H9 (cell line): ENCODE measurements around the gene WDR7. TPM values are rescaled to one million over a fixed set of nuclear protein-coding genes. Genes with fewer than 3 reads are reported as not detected.

Experiments used
- DNase-seq: peaks from one replicate; pipeline ENCODE4 v3.0.0-alpha.2; 2017
- H2AFZ ChIP-seq: one replicate; pipeline ENCODE4 v1.6.1; 2013; ENCODE audit warnings: mild to moderate bottlenecking, low read length, control low read depth, moderate library complexity
- H2AK5ac ChIP-seq: 2 replicates; pipeline ENCODE4 v1.6.1; 2013; ENCODE audit warnings: low read length, control low read depth, mixed read lengths; ENCODE audit not compliant: insufficient read length
- H2BK120ac ChIP-seq: one replicate; pipeline ENCODE4 v1.6.1; 2013; ENCODE audit warnings: low read depth, mild to moderate bottlenecking, low read length, control low read depth, inconsistent platforms; ENCODE audit not compliant: poor library complexity, severe bottlenecking
- H2BK12ac ChIP-seq: 2 replicates; pipeline ENCODE4 v1.6.1; 2013; ENCODE audit warnings: low read length, control low read depth, mixed read lengths, low read depth; ENCODE audit not compliant: insufficient read length
- H2BK15ac ChIP-seq: 2 replicates; pipeline ENCODE4 v1.6.1; 2013; ENCODE audit warnings: low read depth, low read length, control low read depth
- H2BK20ac ChIP-seq: one replicate; pipeline ENCODE4 v1.6.1; 2013; ENCODE audit warnings: low read depth, mild to moderate bottlenecking, low read length, control low read depth, inconsistent platforms; ENCODE audit not compliant: poor library complexity, severe bottlenecking
- H2BK5ac ChIP-seq: 2 replicates; pipeline ENCODE4 v1.6.1; 2013; ENCODE audit warnings: low read length, control low read depth, mixed read lengths; ENCODE audit not compliant: insufficient read length
- H3K14ac ChIP-seq: 2 replicates; pipeline ENCODE4 v1.6.1; 2013; ENCODE audit warnings: low read length, control low read depth; ENCODE audit not compliant: insufficient read depth
- H3K18ac ChIP-seq: 2 replicates; pipeline ENCODE4 v1.6.1; 2013; ENCODE audit warnings: low read depth, mild to moderate bottlenecking, mixed read lengths, low read length, control low read depth; ENCODE audit not compliant: insufficient read length
- H3K23ac ChIP-seq: 2 replicates; pipeline ENCODE4 v1.6.1; 2013; ENCODE audit warnings: low read length, control low read depth, mixed read lengths, low read depth; ENCODE audit not compliant: insufficient read length
- H3K23me2 ChIP-seq: 2 replicates; pipeline ENCODE4 v1.6.1; 2013; ENCODE audit warnings: low read depth, mild to moderate bottlenecking, mixed read lengths, low read length, control low read depth; ENCODE audit not compliant: insufficient read length, poor library complexity, severe bottlenecking
- H3K27ac ChIP-seq: 2 replicates; pipeline ENCODE4 v1.5.1; 2013; ENCODE audit warnings: low read length, control low read depth, mixed read lengths, low read depth; ENCODE audit not compliant: insufficient read length
- H3K27me3 ChIP-seq: 2 replicates; pipeline ENCODE4 v1.6.1; 2013; ENCODE audit warnings: low read length, control low read depth, inconsistent platforms; ENCODE audit not compliant: insufficient read depth
- H3K4ac ChIP-seq: 2 replicates; pipeline ENCODE4 v1.6.1; 2013; ENCODE audit warnings: low read depth, mild to moderate bottlenecking, control low read depth, inconsistent platforms, low read length, moderate library complexity
- H3K4me1 ChIP-seq: 2 replicates; pipeline ENCODE4 v1.6.1; 2013; ENCODE audit warnings: low read length, control low read depth, inconsistent platforms; ENCODE audit not compliant: insufficient read depth
- H3K4me2 ChIP-seq: 2 replicates; pipeline ENCODE4 v1.6.1; 2013; ENCODE audit warnings: low read length, control low read depth, mixed read lengths; ENCODE audit not compliant: insufficient read length, insufficient read depth
- H3K56ac ChIP-seq: 2 replicates; pipeline ENCODE4 v1.6.1; 2013; ENCODE audit warnings: low read depth, mild to moderate bottlenecking, mixed read lengths, low read length, control low read depth; ENCODE audit not compliant: insufficient read length
- H3K79me1 ChIP-seq: 2 replicates; pipeline ENCODE4 v1.6.1; 2013; ENCODE audit warnings: low read depth, mild to moderate bottlenecking, moderate library complexity, low read length, control low read depth, inconsistent platforms; ENCODE audit not compliant: insufficient read depth, poor library complexity, severe bottlenecking
- H3K79me2 ChIP-seq: 2 replicates; pipeline ENCODE4 v1.6.1; 2013; ENCODE audit warnings: low read length, control low read depth, inconsistent platforms; ENCODE audit not compliant: insufficient read depth
- H3K9ac ChIP-seq: 2 replicates; pipeline ENCODE4 v1.6.1; 2013; ENCODE audit warnings: low read length, control low read depth, mixed read lengths; ENCODE audit not compliant: insufficient read length; ENCODE audit errors: extremely low read depth
- H3K9me3 ChIP-seq: one replicate; pipeline ENCODE4 v1.6.1; 2013; ENCODE audit warnings: low read depth, low read length, inconsistent platforms; ENCODE audit not compliant: control insufficient read depth
- H3T11ph ChIP-seq: one replicate; pipeline ENCODE4 v1.6.1; 2013; ENCODE audit warnings: mild to moderate bottlenecking, low read length, control low read depth, inconsistent platforms
- H4K20me1 ChIP-seq: one replicate; pipeline ENCODE4 v1.6.1; 2013; ENCODE audit not compliant: control insufficient read depth, insufficient read length, insufficient read depth
- H4K5ac ChIP-seq: 2 replicates; pipeline ENCODE4 v1.6.1; 2013; ENCODE audit warnings: low read depth, mild to moderate bottlenecking, mixed read lengths, low read length, control low read depth; ENCODE audit not compliant: insufficient read length
- H4K8ac ChIP-seq: replicated peaks from 2 replicates; pipeline ENCODE4 v1.6.1; 2013; ENCODE audit warnings: low read length, control low read depth, mixed read lengths, low read depth; ENCODE audit not compliant: insufficient read length
- H4K91ac ChIP-seq: 2 replicates; pipeline ENCODE4 v1.6.1; 2013; ENCODE audit warnings: low read depth, mild to moderate bottlenecking, moderate library complexity, mixed read lengths, low read length, control low read depth; ENCODE audit not compliant: insufficient read length
- H3K27ac Mint-ChIP-seq, 3 experiments: 2 replicates in 2 of 3; 3 replicates in 1 of 3; pipeline ENCODE4 v1.8.0; 2020 to 2021; ENCODE audit warnings: mixed read lengths in 3 of 3, mild to moderate bottlenecking in 1 of 3, moderate library complexity in 1 of 3
- H3K27me3 Mint-ChIP-seq: 2 replicates; pipeline ENCODE4 v1.8.0; 2021; ENCODE audit warnings: low read depth, mild to moderate bottlenecking, moderate library complexity, mixed read lengths
- H3K36me3 Mint-ChIP-seq, 3 experiments: 2 replicates in 2 of 3; 3 replicates in 1 of 3; pipeline ENCODE4 v1.8.0; 2020 to 2021; ENCODE audit warnings: low read depth in 3 of 3, mixed read lengths in 3 of 3; ENCODE audit not compliant: insufficient read depth in 1 of 3
- H3K4me1 Mint-ChIP-seq, 2 experiments: 2 replicates each; pipeline ENCODE4 v1.8.0; 2020; ENCODE audit warnings: mixed read lengths in 2 of 2
- H3K4me3 Mint-ChIP-seq, 2 experiments: 2 replicates in 1 of 2; 3 replicates in 1 of 2; pipeline ENCODE4 v1.8.0; 2020 to 2021; ENCODE audit warnings: mild to moderate bottlenecking in 2 of 2, mixed read lengths in 2 of 2, moderate library complexity in 1 of 2
- H3K9me3 Mint-ChIP-seq, 2 experiments: 2 replicates in 1 of 2; 3 replicates in 1 of 2; pipeline ENCODE4 v1.8.0; 2020; ENCODE audit warnings: mild to moderate bottlenecking in 2 of 2, mixed read lengths in 2 of 2, moderate library complexity in 1 of 2
- CTCF ChIP-seq: fragments of 200-600 bp; sonication (generic); conservative IDR thresholded peaks from 3 replicates; pipeline ENCODE4 v1.8.0; 2021; ENCODE audit warnings: antibody characterized with exemption, mild to moderate bottlenecking
- WGBS: extraction: QIAGEN DNeasy Blood & Tissue Kit; methylation state at CpG from one replicate; pipeline ENCODE4 v1.1.7; 2013; ENCODE audit warnings: missing lambda C conversion rate, low lambda C conversion rate, mixed read lengths; ENCODE audit not compliant: insufficient read length; ENCODE audit errors: extremely low coverage; 5-methylcytosine and 5-hydroxymethylcytosine counted together
- total RNA-seq: library from RNA; stranded (reverse); gene quantifications from 2 replicates; pipeline ENCODE4 v1.2.1, GENCODE V29; 2021

Gene WDR7
- total RNA-seq, 1 experiment from 2014 or later, result 14.8 TPM

- Histone ChIP-seq H3K23me2 (no peaks in the 10 kb centered on the region), H3K4me2 (no peak overlapping the region), H3K56ac (no peak overlapping the region), H2BK15ac (no peak overlapping the region), H3K4ac (no peak overlapping the region), H4K20me1 (no peaks in the 10 kb centered on the region), H3K27me3 (0 out of 2 replicates have a peak, but pooled peaks cover 3% of the 10 kb centered on the region), H2BK12ac (no peak overlapping the region), H3T11ph (no peak overlapping the region), H3K9me3 (no peaks in the 10 kb centered on the region), H2BK120ac (no peak overlapping the region), H2BK20ac (no peak overlapping the region), H4K5ac (no peak overlapping the region), H3K27ac (no peak overlapping the region), H2AK5ac (no peak overlapping the region), H2AFZ (no peak overlapping the region), H3K4me1 (peaks cover 12% of the 10 kb centered on the region; the same call in 1 of the 2 replicates), H4K8ac (no peak overlapping the region), H3K79me2 (no peaks in the 10 kb centered on the region), H4K91ac (no peak overlapping the region), H3K18ac (no peak overlapping the region), H2BK5ac (no peak overlapping the region), H3K79me1 (no peaks in the 10 kb centered on the region), H3K9ac (no peak overlapping the region), H3K14ac (no peak overlapping the region), H3K23ac (no peak overlapping the region)
- Mint-ChIP-seq H3K36me3 (peaks cover 0 to 5% (median 2%) of the 10 kb centered on the region in 3 experiments; a peak in 2 of 7 replicates), H3K27ac (no peak overlapping the region), H3K4me1 (peaks cover 22 to 30% of the 10 kb centered on the region in 2 experiments), H3K27me3 (no peaks in the 10 kb centered on the region; the same call in 1 of the 2 replicates), H3K9me3 (peaks cover 0 to 6% of the 10 kb centered on the region in 2 experiments; a peak in 3 of 5 replicates), H3K4me3 (no peak overlapping the region)
- WGBS, result no CpG with 5 or more reads among the region's 10 CpGs
- TF ChIP-seq CTCF, result no peak
- DNase-seq, result no peak
These were observed 430.7 kb downstream of the WDR7 start for GRCh38 chr18:57081899-57082298.
